OCI-LY3 (cell line): ENCODE data around the gene AHRR.

Experiments
- H2AFZ ChIP-seq: fragments of 200-600, 300-600 bp; shearing (Covaris generic); 2 replicates; pipeline ENCODE4 v1.6.0; 2014; ENCODE audit warnings: antibody characterized with exemption, low read depth, low read length
- H3K27ac ChIP-seq: fragments of 200-600, 300-600 bp; sonication (generic); 2 replicates; pipeline ENCODE4 v1.5.1; 2014; ENCODE audit warnings: mild to moderate bottlenecking, low read length, moderate library complexity, mixed read lengths
- H3K27me3 ChIP-seq: fragments of 200-600, 300-600 bp; sonication (generic); 2 replicates; pipeline ENCODE4 v1.6.1; 2014; ENCODE audit warnings: low read depth, low read length, mixed read lengths
- H3K36me3 ChIP-seq: fragments of 200-600, 300-600 bp; sonication (generic); replicated peaks from 2 replicates; pipeline ENCODE3; 2014; ENCODE audit warnings: low read depth, low read length, mixed read lengths
- H3K4me1 ChIP-seq: fragments of 300-600, 200-600 bp; sonication (generic); 2 replicates; pipeline ENCODE4 v1.6.1; 2014; ENCODE audit warnings: low read length, mixed read lengths
- H3K4me2 ChIP-seq: fragments of 200-600, 300-600 bp; sonication (generic); 2 replicates; pipeline ENCODE4 v1.6.1; 2014; ENCODE audit warnings: low read length, mixed read lengths
- H3K4me3 ChIP-seq: fragments of 300-600, 200-600 bp; sonication (generic); 2 replicates; pipeline ENCODE4 v1.5.1; 2014; ENCODE audit warnings: antibody characterized with exemption, mild to moderate bottlenecking, low read length, moderate library complexity
- H3K79me2 ChIP-seq: fragments of 300-600, 200-600 bp; shearing (Covaris generic); 2 replicates; pipeline ENCODE4 v1.6.1; 2014; ENCODE audit warnings: mild to moderate bottlenecking, low read length, mixed read lengths
- H3K9ac ChIP-seq: fragments of 300-600, 200-600 bp; shearing (Covaris generic); 2 replicates; pipeline ENCODE4 v1.6.0; 2014; ENCODE audit warnings: mild to moderate bottlenecking, low read length, moderate library complexity
- H3K9me3 ChIP-seq: fragments of 200-600, 300-600 bp; shearing (Covaris generic); 2 replicates; pipeline ENCODE4 v1.6.1; 2014; ENCODE audit warnings: low read length, mixed read lengths; ENCODE audit not compliant: insufficient read depth
- H4K20me1 ChIP-seq: fragments of 200-600, 300-600 bp; sonication (generic); 2 replicates; pipeline ENCODE4 v1.6.1; 2016; ENCODE audit warnings: low read length, mixed read lengths; ENCODE audit not compliant: insufficient read depth
- CTCF ChIP-seq: fragments of 200-600, 300-600 bp; sonication (generic); IDR thresholded peaks from 2 replicates; pipeline ENCODE4 v1.5.1; 2014; ENCODE audit warnings: antibody characterized with exemption, low read length, low read depth
- EZH2phosphoT487 ChIP-seq: fragments of 200-600 bp; shearing (Covaris generic); IDR thresholded peaks from 2 replicates; pipeline ENCODE4 v1.6.1; 2018; ENCODE audit warnings: antibody characterized with exemption, mixed run types, low read depth

The AHRR gene

GRCh38 chr5:481347-481746 is 159.8 kb downstream of the AHRR start:
- no peaks in the 10 kb centered on the region for H3K36me3 ChIP-seq
- no peak overlapping the region for H3K4me3 ChIP-seq
- no peak overlapping the region for H3K4me2 ChIP-seq
- no peaks in the 10 kb centered on the region for H4K20me1 ChIP-seq
- H3K9ac ChIP-seq = no peak overlapping the region
- no peaks in the 10 kb centered on the region for H3K27me3 ChIP-seq
- no peak overlapping the region for H2AFZ ChIP-seq
- no peaks in the 10 kb centered on the region for H3K79me2 ChIP-seq
- no peak overlapping the region for H3K27ac ChIP-seq
- TF ChIP-seq CTCF (no peak), EZH2phosphoT487 (no peak)
- no peaks in the 10 kb centered on the region for H3K9me3 ChIP-seq
- H3K4me1 ChIP-seq = no peaks in the 10 kb centered on the region

GRCh38 chr5:482021-482420 is 160.5 kb downstream of the AHRR start:
- Histone ChIP-seq H3K27me3 (no peaks in the 10 kb centered on the region), H3K4me2 (no peak overlapping the region), H3K9me3 (no peaks in the 10 kb centered on the region), H3K4me1 (no peaks in the 10 kb centered on the region), H3K4me3 (no peak overlapping the region), H3K36me3 (no peaks in the 10 kb centered on the region), H3K9ac (no peak overlapping the region), H4K20me1 (no peaks in the 10 kb centered on the region), H3K27ac (no peak overlapping the region), H3K79me2 (no peaks in the 10 kb centered on the region), H2AFZ (no peak overlapping the region)
- TF ChIP-seq EZH2phosphoT487 (no peak), CTCF (no peak)

GRCh38 chr5:482506-482905 is 161.0 kb downstream of the AHRR start:
- Histone ChIP-seq H3K79me2 (no peaks in the 10 kb centered on the region), H3K4me3 (no peak overlapping the region), H3K27me3 (no peaks in the 10 kb centered on the region), H3K9ac (no peak overlapping the region), H3K9me3 (no peaks in the 10 kb centered on the region), H4K20me1 (no peaks in the 10 kb centered on the region), H2AFZ (no peak overlapping the region), H3K36me3 (no peaks in the 10 kb centered on the region), H3K4me1 (no peaks in the 10 kb centered on the region), H3K4me2 (no peak overlapping the region), H3K27ac (no peak overlapping the region)
- TF ChIP-seq EZH2phosphoT487 (no peak), CTCF (no peak)

- no peak overlapping the region for H3K9ac ChIP-seq
- H3K9me3 ChIP-seq = no peaks in the 10 kb centered on the region
- H3K4me1 ChIP-seq = no peaks in the 10 kb centered on the region
- no peak for TF ChIP-seq CTCF
- TF ChIP-seq EZH2phosphoT487 = no peak
- no peaks in the 10 kb centered on the region for H3K27me3 ChIP-seq
- H4K20me1 ChIP-seq = no peaks in the 10 kb centered on the region
- no peaks in the 10 kb centered on the region for H3K79me2 ChIP-seq
- H3K36me3 ChIP-seq = no peaks in the 10 kb centered on the region
- H3K27ac ChIP-seq = no peak overlapping the region
- H2AFZ ChIP-seq = no peak overlapping the region
- H3K4me2 ChIP-seq = no peak overlapping the region
- H3K4me3 ChIP-seq = no peak overlapping the region
These were observed 161.5 kb downstream of the AHRR start for GRCh38 chr5:483011-483410.
